CD8-positive, alpha-beta memory T cell (primary cell): ENCODE measurements around the gene TIAM2. TPM values are rescaled to one million over a fixed set of nuclear protein-coding genes. Genes with fewer than 3 reads are reported as not detected.

Experiments used
- CTCF ChIA-PET: fragments of 350-600 bp; sonication (Branson Sonifier 250); formaldehyde crosslinking; loops from one replicate; lab custom pipeline; 2021; ENCODE audit warnings: antibody characterized with exemption; lab: Charles Lee
- POLR2A ChIA-PET: fragments of 350-600 bp; sonication (Branson Sonifier 250); formaldehyde crosslinking; loops from one replicate; lab custom pipeline; 2021; ENCODE audit warnings: antibody characterized with exemption; lab: Charles Lee
- DNase-seq, 5 donors: peaks; one replicate each; pipeline versions ENCODE4 v3.0.0 to v3.0.0-alpha.2; 2020 to 2022; ENCODE audit warnings: mixed read lengths in 1 of 5
- H3K27ac ChIP-seq: one replicate; pipeline ENCODE4 v1.7.0; 2013; ENCODE audit warnings: low read depth, mild to moderate bottlenecking, low read length, moderate library complexity
- H3K27me3 ChIP-seq: 2 replicates; pipeline ENCODE4 v1.7.0; 2013; ENCODE audit warnings: low read length, mild to moderate bottlenecking; ENCODE audit not compliant: insufficient read depth, poor library complexity, severe bottlenecking
- H3K36me3 ChIP-seq: 2 replicates; pipeline ENCODE4 v1.7.0; 2013; ENCODE audit warnings: mild to moderate bottlenecking, low read length, moderate library complexity; ENCODE audit not compliant: insufficient read depth
- H3K4me1 ChIP-seq: 2 replicates; pipeline ENCODE4 v1.7.0; 2013; ENCODE audit warnings: mild to moderate bottlenecking, low read length, moderate library complexity; ENCODE audit not compliant: insufficient read depth
- H3K4me3 ChIP-seq: 2 replicates; pipeline ENCODE4 v1.7.0; 2013; ENCODE audit warnings: mild to moderate bottlenecking, low read length
- H3K9me3 ChIP-seq: 2 replicates; pipeline ENCODE4 v1.7.0; 2013; ENCODE audit warnings: mild to moderate bottlenecking, low read length
- H3K27ac Mint-ChIP-seq, 8 donors: one replicate each; pipeline ENCODE4 v1.8.0; 2020 to 2021; ENCODE audit warnings: mixed read lengths in 8 of 8, mild to moderate bottlenecking in 6 of 8, inconsistent platforms in 3 of 8, moderate library complexity in 3 of 8
- H3K27me3 Mint-ChIP-seq, 2 donors: one replicate each; pipeline ENCODE4 v1.8.0; 2020 to 2021; ENCODE audit warnings: mixed read lengths in 2 of 2, mild to moderate bottlenecking in 1 of 2, moderate library complexity in 1 of 2
- H3K36me3 Mint-ChIP-seq, 3 donors: one replicate each; pipeline ENCODE4 v1.8.0; 2020 to 2021; ENCODE audit warnings: mixed read lengths in 3 of 3, inconsistent platforms in 1 of 3, mild to moderate bottlenecking in 1 of 3
- H3K4me1 Mint-ChIP-seq, 3 donors: one replicate each; pipeline ENCODE4 v1.8.0; 2020 to 2021; ENCODE audit warnings: mixed read lengths in 3 of 3, inconsistent platforms in 1 of 3, mild to moderate bottlenecking in 1 of 3
- H3K4me3 Mint-ChIP-seq, 7 donors: one replicate each; pipeline ENCODE4 v1.8.0; 2020 to 2021; ENCODE audit warnings: mixed read lengths in 7 of 7, mild to moderate bottlenecking in 6 of 7, moderate library complexity in 4 of 7, inconsistent platforms in 2 of 7
- H3K9me3 Mint-ChIP-seq, 5 donors: one replicate each; pipeline ENCODE4 v1.8.0; 2020 to 2022; ENCODE audit warnings: mixed read lengths in 5 of 5, mild to moderate bottlenecking in 3 of 5, moderate library complexity in 2 of 5, inconsistent platforms in 1 of 5
- polyA plus RNA-seq: library from polyadenylated mRNA; unstranded; fragments of 300-500 nt; fragmentation: Illumina TruSeq; gene quantifications from one replicate; pipeline ENCODE4 v1.2.3, GENCODE V29; 2021
- total RNA-seq, 2 experiments: library from RNA; stranded (reverse); gene quantifications; one replicate each; pipeline ENCODE4 v1.2.3, GENCODE V29; 2021

Gene TIAM2
- total and polyA plus RNA-seq, 3 experiments from 2014 or later: 1.1 to 31.1 (median 24.5) TPM

DNA sequence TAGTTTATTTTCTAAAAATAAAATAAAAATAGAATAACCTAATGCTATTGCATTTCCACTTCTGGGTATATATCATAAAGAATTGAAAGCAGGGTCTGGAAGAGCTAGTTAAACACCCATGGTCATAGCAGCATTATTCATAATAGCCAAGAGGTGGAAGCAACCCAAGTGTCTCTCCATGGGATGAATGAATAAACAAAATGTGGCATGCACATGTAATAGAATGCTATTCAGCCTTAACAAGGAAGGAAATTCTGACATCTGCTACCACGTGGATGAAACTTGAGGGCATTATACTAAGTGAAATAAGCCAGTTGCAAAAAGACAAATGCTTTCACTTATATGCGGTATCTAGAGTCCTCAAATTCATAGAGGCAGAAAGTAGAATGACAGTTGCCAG is 130.8 kb downstream of the TIAM2 start:
- Mint-ChIP-seq H3K36me3 (no peaks in the 10 kb centered on the region), H3K4me3 (no peak overlapping the region), H3K4me1 (peaks cover 0 to 2% (median 0%) of the 10 kb centered on the region in 3 donors), H3K27me3 (no peaks in the 10 kb centered on the region), H3K27ac (peak overlapping the region in 1 of 8 donors; percentile 34), H3K9me3 (no peaks in the 10 kb centered on the region)
- H3K27me3 ChIP-seq: no peaks in the 10 kb centered on the region
- no peak overlapping the region for H3K27ac ChIP-seq
- H3K4me3 ChIP-seq: no peak overlapping the region
- ChIA-PET POLR2A (no interaction called here), CTCF (no interaction called here)
- DNase-seq: no peak
- no peaks in the 10 kb centered on the region for H3K4me1 ChIP-seq
- H3K36me3 ChIP-seq: no peaks in the 10 kb centered on the region
- H3K9me3 ChIP-seq: no peaks in the 10 kb centered on the region

DNA sequence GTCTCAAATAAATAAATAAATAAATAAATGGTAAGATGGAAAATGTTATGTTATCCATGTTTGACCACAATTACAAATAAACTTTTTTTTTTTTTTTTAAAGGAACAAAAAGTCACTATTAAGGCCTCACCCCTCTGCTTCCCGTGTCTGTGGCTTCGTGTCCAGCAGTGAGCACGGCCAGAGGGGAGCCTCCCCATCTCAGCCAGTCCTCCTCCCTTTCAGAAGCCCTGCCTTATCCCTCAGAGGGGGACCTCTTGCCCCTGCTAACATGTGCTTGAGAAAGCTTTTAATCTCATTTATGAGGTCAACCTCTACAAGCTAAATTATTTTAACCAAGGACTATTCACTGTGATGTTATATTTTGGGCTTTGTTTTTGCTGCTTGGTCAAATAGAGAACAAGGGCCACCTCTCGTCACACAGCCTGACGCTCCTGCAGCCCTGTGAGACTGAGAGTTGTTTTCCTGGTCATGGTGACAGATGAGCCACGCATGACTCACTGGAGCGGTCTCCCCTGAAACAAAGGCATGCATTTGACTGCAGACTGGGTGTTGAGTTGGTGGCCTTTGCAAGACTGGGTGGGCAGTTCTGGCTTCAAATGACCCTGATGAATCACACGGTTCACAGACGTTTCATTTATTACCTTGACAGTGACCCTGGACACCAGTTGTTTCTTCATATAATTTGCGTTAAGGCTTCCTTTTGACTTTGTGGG is 131.8 kb downstream of the TIAM2 start:
- Mint-ChIP-seq H3K27me3 (no peaks in the 10 kb centered on the region), H3K36me3 (no peaks in the 10 kb centered on the region), H3K4me3 (no peak overlapping the region), H3K9me3 (no peaks in the 10 kb centered on the region), H3K4me1 (peaks cover 0 to 2% (median 0%) of the 10 kb centered on the region in 3 donors), H3K27ac (no peak overlapping the region)
- POLR2A ChIA-PET: no interaction called here
- no peaks in the 10 kb centered on the region for H3K4me1 ChIP-seq
- CTCF ChIA-PET: no interaction called here
- no peaks in the 10 kb centered on the region for H3K36me3 ChIP-seq
- H3K9me3 ChIP-seq: no peaks in the 10 kb centered on the region
- H3K27me3 ChIP-seq: no peaks in the 10 kb centered on the region
- no peak overlapping the region for H3K27ac ChIP-seq
- no peak for DNase-seq
- H3K4me3 ChIP-seq: no peak overlapping the region

DNA sequence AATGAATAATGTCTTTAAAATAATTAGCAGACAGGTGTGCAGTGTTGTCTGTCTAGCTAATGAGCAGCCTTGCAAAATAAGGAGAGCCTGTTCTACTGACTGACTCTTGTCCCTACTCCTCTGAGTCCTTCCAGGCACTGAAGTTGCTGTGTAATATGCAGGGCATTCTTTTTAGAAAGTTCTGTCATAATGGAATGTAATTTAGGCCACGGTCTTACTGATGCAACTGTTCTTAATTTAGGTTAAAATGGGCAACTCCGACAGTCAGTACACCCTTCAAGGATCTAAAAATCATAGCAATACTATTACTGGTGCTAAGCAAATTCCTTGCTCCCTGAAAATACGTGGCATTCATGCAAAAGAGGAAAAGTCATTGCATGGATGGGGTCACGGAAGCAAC is 133.9 kb downstream of the TIAM2 start:
- Mint-ChIP-seq H3K9me3 (no peaks in the 10 kb centered on the region), H3K36me3 (no peaks in the 10 kb centered on the region), H3K4me1 (peaks cover 0 to 2% (median 0%) of the 10 kb centered on the region in 3 donors), H3K27me3 (no peaks in the 10 kb centered on the region), H3K27ac (no peak overlapping the region), H3K4me3 (no peak overlapping the region)
- H3K27ac ChIP-seq: no peak overlapping the region
- no peaks in the 10 kb centered on the region for H3K9me3 ChIP-seq
- ChIA-PET POLR2A (no interaction called here), CTCF (no interaction called here)
- no peaks in the 10 kb centered on the region for H3K36me3 ChIP-seq
- no peaks in the 10 kb centered on the region for H3K27me3 ChIP-seq
- H3K4me3 ChIP-seq: no peak overlapping the region
- no peaks in the 10 kb centered on the region for H3K4me1 ChIP-seq
- DNase-seq: no peak

- peak overlapping the region in 1 of 7 donors; percentile 13 for H3K4me3 Mint-ChIP-seq
- H3K36me3 ChIP-seq: no peaks in the 10 kb centered on the region
- no peaks in the 10 kb centered on the region for H3K36me3 Mint-ChIP-seq
- H3K4me3 ChIP-seq: no peak overlapping the region
- ChIA-PET CTCF (no interaction called here), POLR2A (no interaction called here)
- no peak overlapping the region for H3K27ac Mint-ChIP-seq
- H3K4me1 ChIP-seq: no peaks in the 10 kb centered on the region
- no peaks in the 10 kb centered on the region for H3K27me3 Mint-ChIP-seq
- H3K27ac ChIP-seq: no peak overlapping the region
- no peaks in the 10 kb centered on the region for H3K27me3 ChIP-seq
- no peaks in the 10 kb centered on the region for H3K9me3 Mint-ChIP-seq
- H3K4me1 Mint-ChIP-seq: peaks cover 0 to 2% (median 0%) of the 10 kb centered on the region in 3 donors
- H3K9me3 ChIP-seq: no peaks in the 10 kb centered on the region
- DNase-seq: no peak
These were observed 134.6 kb downstream of the TIAM2 start for GRCh38 chr6:155129744-155130143.

DNA sequence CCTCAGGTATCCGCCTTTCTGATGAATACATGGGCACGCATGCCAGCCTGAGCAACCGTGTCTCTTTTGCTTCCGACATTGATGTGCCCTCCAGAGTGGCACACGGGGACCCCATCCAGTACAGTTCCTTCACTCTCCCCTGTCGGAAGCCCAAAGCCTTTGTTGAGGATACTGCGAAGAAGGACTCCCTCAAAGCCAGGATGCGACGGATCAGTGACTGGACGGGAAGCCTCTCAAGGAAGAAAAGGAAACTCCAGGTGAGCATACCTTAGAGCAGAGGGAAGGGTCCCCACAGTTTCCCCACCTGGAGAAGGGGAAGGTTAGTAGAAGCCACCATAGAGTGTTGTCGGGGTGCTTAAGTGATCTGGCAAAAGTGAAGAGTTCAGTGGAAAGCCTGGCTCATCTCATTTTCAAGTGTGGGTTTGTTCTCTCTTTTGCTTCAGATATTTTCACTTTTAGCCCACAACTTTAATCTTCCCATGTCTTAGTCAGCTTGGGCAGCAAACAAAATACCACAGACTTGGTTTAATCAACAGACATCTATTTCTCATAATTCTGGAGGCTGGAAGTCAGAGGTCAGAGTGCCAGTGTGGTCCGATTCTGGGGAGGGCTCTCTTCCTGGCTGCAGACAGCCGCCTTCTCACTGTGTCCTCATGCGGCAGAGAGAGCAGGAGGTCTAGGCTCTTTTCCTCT is 135.2 kb downstream of the TIAM2 start:
- DNase-seq: no peak
- no peak overlapping the region for H3K27ac Mint-ChIP-seq
- POLR2A ChIA-PET: no interaction called here

GRCh38 chr6:155132617-155133016 is 137.5 kb downstream of the TIAM2 start:
- H3K27me3 Mint-ChIP-seq: no peaks in the 10 kb centered on the region

More for the DNA sequence above, 135.2 kb downstream of the TIAM2 start:
- Mint-ChIP-seq H3K36me3 (no peaks in the 10 kb centered on the region), H3K4me1 (peaks cover 0 to 2% (median 0%) of the 10 kb centered on the region in 3 donors), H3K27me3 (no peaks in the 10 kb centered on the region), H3K9me3 (no peaks in the 10 kb centered on the region), H3K4me3 (peak overlapping the region in 1 of 7 donors; percentile 64)
- no peaks in the 10 kb centered on the region for H3K4me1 ChIP-seq
- H3K36me3 ChIP-seq: no peaks in the 10 kb centered on the region
- no peak overlapping the region for H3K27ac ChIP-seq
- H3K27me3 ChIP-seq: no peaks in the 10 kb centered on the region
- H3K4me3 ChIP-seq: no peak overlapping the region
- H3K9me3 ChIP-seq: no peaks in the 10 kb centered on the region
- CTCF ChIA-PET: no interaction called here

GRCh38 chr6:155141002-155141401 is 145.9 kb downstream of the TIAM2 start:
- Mint-ChIP-seq H3K27ac (no peak overlapping the region), H3K9me3 (no peaks in the 10 kb centered on the region), H3K27me3 (no peaks in the 10 kb centered on the region), H3K36me3 (peaks cover 0 to 15% (median 1%) of the 10 kb centered on the region in 3 donors), H3K4me3 (no peak overlapping the region), H3K4me1 (peaks cover 20 to 28% (median 22%) of the 10 kb centered on the region in 3 donors)
- no peak overlapping the region for H3K27ac ChIP-seq
- ChIA-PET CTCF (no interaction called here), POLR2A (no interaction called here)
- H3K27me3 ChIP-seq: no peaks in the 10 kb centered on the region
- H3K36me3 ChIP-seq: no peaks in the 10 kb centered on the region
- no peak overlapping the region for H3K4me3 ChIP-seq
- no peak for DNase-seq
- H3K9me3 ChIP-seq: no peaks in the 10 kb centered on the region
- H3K4me1 ChIP-seq: peaks cover 14% of the 10 kb centered on the region

More at GRCh38 chr6:155132617-155133016, 137.5 kb downstream of the TIAM2 start:
- no peaks in the 10 kb centered on the region for H3K36me3 Mint-ChIP-seq
- Histone ChIP-seq H3K9me3 (no peaks in the 10 kb centered on the region), H3K27me3 (no peaks in the 10 kb centered on the region), H3K27ac (no peak overlapping the region), H3K4me1 (no peaks in the 10 kb centered on the region), H3K4me3 (no peak overlapping the region), H3K36me3 (no peaks in the 10 kb centered on the region)
- H3K4me1 Mint-ChIP-seq: peaks cover 0 to 2% (median 0%) of the 10 kb centered on the region in 3 donors
- CTCF ChIA-PET: no interaction called here
- peak overlapping the region in 2 of 8 donors; percentile 17 to 23 for H3K27ac Mint-ChIP-seq
- DNase-seq: no peak
- H3K9me3 Mint-ChIP-seq: no peaks in the 10 kb centered on the region
- H3K4me3 Mint-ChIP-seq: no peak overlapping the region
- POLR2A ChIA-PET: no interaction called here

- Mint-ChIP-seq H3K27me3 (no peaks in the 10 kb centered on the region), H3K9me3 (no peaks in the 10 kb centered on the region), H3K36me3 (peaks cover 0 to 15% (median 1%) of the 10 kb centered on the region in 3 donors), H3K27ac (peak overlapping the region in 2 of 8 donors; percentile 19 to 54), H3K4me3 (peak overlapping the region in 1 of 7 donors; percentile 25), H3K4me1 (peaks cover 20 to 28% (median 22%) of the 10 kb centered on the region in 3 donors)
- CTCF ChIA-PET: no interaction called here
- no peak overlapping the region for H3K4me3 ChIP-seq
- no peak overlapping the region for H3K27ac ChIP-seq
- no peaks in the 10 kb centered on the region for H3K36me3 ChIP-seq
- DNase-seq: no peak
- POLR2A ChIA-PET: no interaction called here
- H3K9me3 ChIP-seq: no peaks in the 10 kb centered on the region
- peaks cover 14% of the 10 kb centered on the region for H3K4me1 ChIP-seq
- no peaks in the 10 kb centered on the region for H3K27me3 ChIP-seq
These were observed 146.4 kb downstream of the TIAM2 start for GRCh38 chr6:155141512-155141911.
